SK-N-SH treated with all-trans-retinoic acid at 6 μM for 48 hours (cell line): ENCODE results near the gene TIMM13.
"Not testable (repeated sequence)": the region's sequence is repeated elsewhere in the genome, so short reads cannot be mapped to it uniquely, and the experiment has no call there.

Experiments used
- ATAC-seq: fragments of 200-7000 bp; cut with Tn5 transposase; 3 replicates; pipeline ENCODE4 v1.9.1; 2020; ENCODE audit warnings: mild to moderate bottlenecking, moderate library complexity
- ARNTL ChIP-seq: fragments of 450-650 bp; formaldehyde crosslinking; IDR thresholded peaks from 2 replicates; pipeline ENCODE4 v1.5.0; 2020; ENCODE audit warnings: low read depth, mild to moderate bottlenecking, moderate library complexity, borderline replicate concordance
- BACH2 ChIP-seq: fragments of 250-450 bp; sonication (Bioruptor Pico); IDR thresholded peaks from 2 replicates; pipeline ENCODE4 v1.9.0; 2021; ENCODE audit warnings: mild to moderate bottlenecking, borderline replicate concordance
- CSDC2 ChIP-seq: fragments of 250-450 bp; sonication (Bioruptor Pico); IDR thresholded peaks from 2 replicates; pipeline ENCODE4 v1.5.0; 2020; ENCODE audit warnings: mild to moderate bottlenecking, moderate library complexity
- ESRRG ChIP-seq: fragments of 250-450 bp; sonication (Bioruptor Pico); IDR thresholded peaks from 2 replicates; pipeline ENCODE4 v1.6.1; 2021; ENCODE audit warnings: mild to moderate bottlenecking
- OSR1 ChIP-seq: fragments of 250-450 bp; sonication (Bioruptor Pico); IDR thresholded peaks from 2 replicates; pipeline ENCODE4 v1.8.0; 2022; ENCODE audit warnings: moderate library complexity, mild to moderate bottlenecking, inconsistent platforms
- RARB ChIP-seq: fragments of 250-450 bp; sonication (Bioruptor Pico); IDR thresholded peaks from 2 replicates; pipeline ENCODE4 v1.8.0; 2021; ENCODE audit warnings: mild to moderate bottlenecking, moderate library complexity
- TCF4 ChIP-seq: fragments of 250-450 bp; sonication (Bioruptor Pico); IDR thresholded peaks from 2 replicates; pipeline ENCODE4 v1.8.0; 2021; ENCODE audit warnings: mild to moderate bottlenecking, moderate library complexity, borderline replicate concordance
- TOX ChIP-seq: fragments of 250-450 bp; sonication (Bioruptor Pico); IDR thresholded peaks from 2 replicates; pipeline ENCODE4 v1.8.0; 2021; ENCODE audit warnings: mild to moderate bottlenecking, moderate library complexity, borderline replicate concordance
- ZFP30 ChIP-seq: fragments of 450-650 bp; formaldehyde crosslinking; IDR thresholded peaks from 2 replicates; pipeline ENCODE4 v1.5.0; 2022; ENCODE audit warnings: mild to moderate bottlenecking, moderate library complexity
- ZNF565 ChIP-seq: fragments of 450-650 bp; formaldehyde crosslinking; conservative IDR thresholded peaks from 2 replicates; pipeline ENCODE4 v1.5.0; 2020; ENCODE audit warnings: low read depth, mild to moderate bottlenecking, moderate library complexity
- ZNF70 ChIP-seq: fragments of 450-650 bp; formaldehyde crosslinking; IDR thresholded peaks from 2 replicates; pipeline ENCODE4 v1.5.0; 2020; ENCODE audit warnings: mild to moderate bottlenecking, moderate library complexity
- TF ChIP-seq, protein P1 (sequence below): fragments of 250-450 bp; sonication (Bioruptor Pico); IDR thresholded peaks from 2 replicates; pipeline ENCODE4 v1.5.1; 2021; ENCODE audit warnings: mild to moderate bottlenecking, moderate library complexity
- TF ChIP-seq, protein P2 (sequence below): fragments of 250-450 bp; sonication (Bioruptor Pico); IDR thresholded peaks from 2 replicates; pipeline ENCODE4 v1.5.1; 2020; ENCODE audit warnings: low read depth, mild to moderate bottlenecking, moderate library complexity
- TF ChIP-seq, protein P3 (sequence below): fragments of 250-450 bp; sonication (Bioruptor Pico); IDR thresholded peaks from 2 replicates; pipeline ENCODE4 v1.5.0; 2020; ENCODE audit warnings: mild to moderate bottlenecking, moderate library complexity
- TF ChIP-seq, protein P4 (sequence below): fragments of 250-450 bp; sonication (Bioruptor Pico); IDR thresholded peaks from 2 replicates; pipeline ENCODE4 v1.8.0; 2021; ENCODE audit warnings: low read depth, mild to moderate bottlenecking, moderate library complexity, borderline replicate concordance
- TF ChIP-seq, protein P5 (sequence below): fragments of 250-450 bp; sonication (Bioruptor Pico); IDR thresholded peaks from 2 replicates; pipeline ENCODE4 v1.8.0; 2020; ENCODE audit warnings: mild to moderate bottlenecking, moderate library complexity, borderline replicate concordance

TIMM13 gene

DNA sequence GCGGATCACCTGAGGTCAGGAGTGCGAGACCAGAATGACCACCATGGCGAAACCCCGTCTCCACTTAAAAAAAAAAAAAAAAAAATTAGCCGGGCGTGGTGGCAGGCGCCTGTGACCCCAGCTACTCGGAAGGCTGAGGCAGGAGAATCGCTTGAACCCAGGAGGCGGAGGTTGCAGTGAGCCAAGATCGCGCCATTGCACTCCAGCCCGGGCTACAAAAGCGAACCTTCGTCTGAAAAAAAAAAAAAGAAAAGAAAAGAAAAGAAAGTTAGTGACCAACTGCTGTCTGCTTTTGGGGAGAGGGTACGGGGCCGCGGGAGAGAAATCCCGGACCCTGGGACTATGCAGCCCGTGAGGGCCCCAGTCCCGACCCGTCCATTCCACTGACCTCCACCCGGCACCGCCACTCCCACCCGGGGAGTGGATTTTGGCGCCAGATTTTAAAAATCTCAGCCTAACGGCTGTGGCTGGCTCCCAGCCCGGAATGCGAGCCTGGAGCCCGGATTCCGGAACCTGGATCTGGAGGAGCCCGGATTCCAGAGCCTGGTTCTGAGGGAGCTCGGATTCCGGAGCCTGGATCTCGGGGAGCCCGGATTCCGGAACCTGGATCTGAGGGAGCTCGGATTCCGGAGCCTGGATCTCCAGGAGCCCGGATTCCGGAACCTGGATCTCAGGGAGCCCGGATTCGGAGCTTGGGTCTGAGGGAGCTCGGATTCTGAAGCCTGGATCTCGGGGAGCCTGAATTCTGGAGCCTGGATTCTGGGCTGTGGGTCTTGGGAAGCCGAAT lies 35.4 kb upstream of the TIMM13 start:
- peak; percentile 62 for ATAC-seq
- TF ChIP-seq TOX (CRISPR knock-in tag) (no peak), OSR1 (no peak), ZNF70 (CRISPR knock-in tag) (no peak), RARB (0 out of 2 replicates have a peak, but pooled peaks have one; percentile 57), ZNF565 (no peak), CSDC2 (CRISPR knock-in tag) (no peak; the same call in 1 of the 2 replicates), ARNTL (CRISPR knock-in tag) (no peak)
- TF ChIP-seq, protein P1, sequence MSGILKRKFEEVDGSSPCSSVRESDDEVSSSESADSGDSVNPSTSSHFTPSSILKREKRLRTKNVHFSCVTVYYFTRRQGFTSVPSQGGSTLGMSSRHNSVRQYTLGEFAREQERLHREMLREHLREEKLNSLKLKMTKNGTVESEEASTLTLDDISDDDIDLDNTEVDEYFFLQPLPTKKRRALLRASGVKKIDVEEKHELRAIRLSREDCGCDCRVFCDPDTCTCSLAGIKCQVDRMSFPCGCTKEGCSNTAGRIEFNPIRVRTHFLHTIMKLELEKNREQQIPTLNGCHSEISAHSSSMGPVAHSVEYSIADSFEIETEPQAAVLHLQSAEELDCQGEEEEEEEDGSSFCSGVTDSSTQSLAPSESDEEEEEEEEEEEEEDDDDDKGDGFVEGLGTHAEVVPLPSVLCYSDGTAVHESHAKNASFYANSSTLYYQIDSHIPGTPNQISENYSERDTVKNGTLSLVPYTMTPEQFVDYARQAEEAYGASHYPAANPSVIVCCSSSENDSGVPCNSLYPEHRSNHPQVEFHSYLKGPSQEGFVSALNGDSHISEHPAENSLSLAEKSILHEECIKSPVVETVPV, result no peak
- TF ChIP-seq, protein P2, sequence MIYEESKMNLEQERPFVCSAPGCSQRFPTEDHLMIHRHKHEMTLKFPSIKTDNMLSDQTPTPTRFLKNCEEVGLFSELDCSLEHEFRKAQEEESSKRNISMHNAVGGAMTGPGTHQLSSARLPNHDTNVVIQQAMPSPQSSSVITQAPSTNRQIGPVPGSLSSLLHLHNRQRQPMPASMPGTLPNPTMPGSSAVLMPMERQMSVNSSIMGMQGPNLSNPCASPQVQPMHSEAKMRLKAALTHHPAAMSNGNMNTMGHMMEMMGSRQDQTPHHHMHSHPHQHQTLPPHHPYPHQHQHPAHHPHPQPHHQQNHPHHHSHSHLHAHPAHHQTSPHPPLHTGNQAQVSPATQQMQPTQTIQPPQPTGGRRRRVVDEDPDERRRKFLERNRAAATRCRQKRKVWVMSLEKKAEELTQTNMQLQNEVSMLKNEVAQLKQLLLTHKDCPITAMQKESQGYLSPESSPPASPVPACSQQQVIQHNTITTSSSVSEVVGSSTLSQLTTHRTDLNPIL (CRISPR knock-in tag), result no peak
- TF ChIP-seq, protein P3, sequence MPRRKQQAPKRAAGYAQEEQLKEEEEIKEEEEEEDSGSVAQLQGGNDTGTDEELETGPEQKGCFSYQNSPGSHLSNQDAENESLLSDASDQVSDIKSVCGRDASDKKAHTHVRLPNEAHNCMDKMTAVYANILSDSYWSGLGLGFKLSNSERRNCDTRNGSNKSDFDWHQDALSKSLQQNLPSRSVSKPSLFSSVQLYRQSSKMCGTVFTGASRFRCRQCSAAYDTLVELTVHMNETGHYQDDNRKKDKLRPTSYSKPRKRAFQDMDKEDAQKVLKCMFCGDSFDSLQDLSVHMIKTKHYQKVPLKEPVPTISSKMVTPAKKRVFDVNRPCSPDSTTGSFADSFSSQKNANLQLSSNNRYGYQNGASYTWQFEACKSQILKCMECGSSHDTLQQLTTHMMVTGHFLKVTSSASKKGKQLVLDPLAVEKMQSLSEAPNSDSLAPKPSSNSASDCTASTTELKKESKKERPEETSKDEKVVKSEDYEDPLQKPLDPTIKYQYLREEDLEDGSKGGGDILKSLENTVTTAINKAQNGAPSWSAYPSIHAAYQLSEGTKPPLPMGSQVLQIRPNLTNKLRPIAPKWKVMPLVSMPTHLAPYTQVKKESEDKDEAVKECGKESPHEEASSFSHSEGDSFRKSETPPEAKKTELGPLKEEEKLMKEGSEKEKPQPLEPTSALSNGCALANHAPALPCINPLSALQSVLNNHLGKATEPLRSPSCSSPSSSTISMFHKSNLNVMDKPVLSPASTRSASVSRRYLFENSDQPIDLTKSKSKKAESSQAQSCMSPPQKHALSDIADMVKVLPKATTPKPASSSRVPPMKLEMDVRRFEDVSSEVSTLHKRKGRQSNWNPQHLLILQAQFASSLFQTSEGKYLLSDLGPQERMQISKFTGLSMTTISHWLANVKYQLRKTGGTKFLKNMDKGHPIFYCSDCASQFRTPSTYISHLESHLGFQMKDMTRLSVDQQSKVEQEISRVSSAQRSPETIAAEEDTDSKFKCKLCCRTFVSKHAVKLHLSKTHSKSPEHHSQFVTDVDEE (CRISPR knock-in tag), result no peak
- TF ChIP-seq, protein P4, sequence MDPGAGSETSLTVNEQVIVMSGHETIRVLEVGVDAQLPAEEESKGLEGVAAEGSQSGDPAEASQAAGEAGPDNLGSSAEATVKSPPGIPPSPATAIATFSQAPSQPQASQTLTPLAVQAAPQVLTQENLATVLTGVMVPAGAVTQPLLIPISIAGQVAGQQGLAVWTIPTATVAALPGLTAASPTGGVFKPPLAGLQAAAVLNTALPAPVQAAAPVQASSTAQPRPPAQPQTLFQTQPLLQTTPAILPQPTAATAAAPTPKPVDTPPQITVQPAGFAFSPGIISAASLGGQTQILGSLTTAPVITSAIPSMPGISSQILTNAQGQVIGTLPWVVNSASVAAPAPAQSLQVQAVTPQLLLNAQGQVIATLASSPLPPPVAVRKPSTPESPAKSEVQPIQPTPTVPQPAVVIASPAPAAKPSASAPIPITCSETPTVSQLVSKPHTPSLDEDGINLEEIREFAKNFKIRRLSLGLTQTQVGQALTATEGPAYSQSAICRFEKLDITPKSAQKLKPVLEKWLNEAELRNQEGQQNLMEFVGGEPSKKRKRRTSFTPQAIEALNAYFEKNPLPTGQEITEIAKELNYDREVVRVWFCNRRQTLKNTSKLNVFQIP (CRISPR knock-in tag), result peak; percentile 44; the same call in 1 of the 2 replicates

DNA sequence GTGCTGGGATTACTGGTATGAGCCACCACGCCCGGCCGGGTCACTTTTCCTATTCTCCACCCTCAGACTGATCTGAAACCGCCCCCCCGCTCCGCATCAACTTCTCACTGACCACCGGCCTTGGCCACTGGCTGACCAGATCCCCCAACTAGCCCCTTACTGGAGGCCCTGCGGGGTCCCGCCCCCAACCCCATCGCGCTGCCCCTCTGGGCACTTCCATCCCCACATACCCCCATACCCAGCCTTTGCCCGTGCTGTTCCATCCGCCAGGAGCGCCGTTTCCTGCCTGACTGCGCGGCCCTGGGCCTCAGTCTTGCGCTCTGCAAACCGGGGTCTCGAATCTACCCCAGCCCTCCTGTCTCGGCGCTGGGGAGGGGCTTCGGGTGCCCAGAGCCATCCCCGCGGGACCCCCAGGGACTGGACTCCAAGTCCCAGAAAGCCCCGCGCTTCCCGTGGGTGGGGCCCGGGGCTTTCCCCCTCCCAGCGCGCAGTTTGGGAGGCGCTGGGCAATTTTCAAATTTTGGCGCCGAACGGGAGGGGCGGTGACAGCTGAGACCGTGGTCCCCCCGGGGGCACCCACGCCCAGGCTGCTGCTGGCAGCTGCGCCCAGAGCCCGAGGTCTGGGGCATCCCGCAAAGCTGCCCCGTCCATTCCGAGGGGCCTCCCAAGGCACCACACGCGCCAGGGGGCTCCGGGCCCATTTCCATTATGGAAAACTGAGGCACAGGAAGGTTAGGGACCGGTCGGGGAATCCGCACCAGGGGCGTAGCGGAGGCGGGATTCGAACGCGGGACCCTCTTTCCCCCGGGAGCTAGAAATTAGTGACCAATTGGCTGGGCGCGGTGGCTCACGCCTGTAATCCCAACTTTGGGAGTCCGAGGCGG lies 34.6 kb upstream of the TIMM13 start:
- peak; percentile 77 for ATAC-seq

DNA sequence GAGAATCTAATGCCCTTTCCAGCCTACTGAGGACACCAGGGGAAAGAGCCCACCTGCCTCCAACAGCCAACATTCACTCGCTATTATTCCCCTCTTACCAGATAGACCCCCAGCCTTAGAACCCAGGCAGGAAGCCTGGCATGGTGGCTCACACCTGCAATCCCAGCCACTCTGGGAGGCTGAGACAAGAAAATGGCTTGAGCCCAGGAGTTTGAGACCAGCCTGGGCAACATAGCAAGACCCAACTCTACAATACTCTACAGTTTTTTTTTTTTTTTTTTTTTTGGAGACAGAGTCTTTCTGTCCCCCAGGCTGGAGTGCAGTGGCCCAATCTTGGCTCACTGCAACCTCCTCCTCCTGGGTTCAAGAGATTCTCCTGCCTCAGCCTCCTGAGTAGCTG lies 32.9 kb upstream of the TIMM13 start:
- TF ChIP-seq ESRRG (CRISPR knock-in tag) (no peak), TCF4 (CRISPR knock-in tag) (no peak), BACH2 (no peak), ZFP30 (CRISPR knock-in tag) (no peak), RARB (no peak), OSR1 (no peak)
- no peak for ATAC-seq

More for the DNA sequence above, 34.6 kb upstream of the TIMM13 start:
- TF ChIP-seq, protein P5, sequence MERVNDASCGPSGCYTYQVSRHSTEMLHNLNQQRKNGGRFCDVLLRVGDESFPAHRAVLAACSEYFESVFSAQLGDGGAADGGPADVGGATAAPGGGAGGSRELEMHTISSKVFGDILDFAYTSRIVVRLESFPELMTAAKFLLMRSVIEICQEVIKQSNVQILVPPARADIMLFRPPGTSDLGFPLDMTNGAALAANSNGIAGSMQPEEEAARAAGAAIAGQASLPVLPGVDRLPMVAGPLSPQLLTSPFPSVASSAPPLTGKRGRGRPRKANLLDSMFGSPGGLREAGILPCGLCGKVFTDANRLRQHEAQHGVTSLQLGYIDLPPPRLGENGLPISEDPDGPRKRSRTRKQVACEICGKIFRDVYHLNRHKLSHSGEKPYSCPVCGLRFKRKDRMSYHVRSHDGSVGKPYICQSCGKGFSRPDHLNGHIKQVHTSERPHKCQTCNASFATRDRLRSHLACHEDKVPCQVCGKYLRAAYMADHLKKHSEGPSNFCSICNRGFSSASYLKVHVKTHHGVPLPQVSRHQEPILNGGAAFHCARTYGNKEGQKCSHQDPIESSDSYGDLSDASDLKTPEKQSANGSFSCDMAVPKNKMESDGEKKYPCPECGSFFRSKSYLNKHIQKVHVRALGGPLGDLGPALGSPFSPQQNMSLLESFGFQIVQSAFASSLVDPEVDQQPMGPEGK, result peak; percentile 96
- TF ChIP-seq CSDC2 (CRISPR knock-in tag), result no peak
- peak; percentile 71 for TF ChIP-seq ZNF70 (CRISPR knock-in tag)
- TF ChIP-seq RARB, result no peak
- TF ChIP-seq, all 23 proteins: peak for 2

DNA sequence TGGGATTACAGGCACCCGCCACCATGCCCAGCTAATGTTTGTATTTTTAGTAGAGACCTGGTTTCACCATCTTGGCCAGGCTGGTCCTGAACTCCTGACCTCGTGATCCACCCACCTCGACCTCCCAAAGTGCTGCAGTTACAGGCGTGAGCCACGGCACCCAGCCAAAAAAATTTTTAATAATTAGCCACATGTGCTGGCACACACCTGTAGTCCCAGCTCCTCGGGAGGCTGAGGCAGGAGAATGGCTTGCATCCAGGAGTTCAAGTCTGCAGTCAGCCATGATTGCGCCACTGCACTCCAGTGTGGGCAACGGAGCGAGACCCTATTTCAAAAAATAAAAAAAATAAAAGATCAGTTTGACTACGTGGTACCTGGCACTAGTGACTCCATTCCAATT lies 31.4 kb upstream of the TIMM13 start:
- not testable (repeated sequence) for ATAC-seq
